ENCODE data around the gene COQ8B. TPM values are rescaled to one million over a fixed set of nuclear protein-coding genes. Genes with fewer than 3 reads are reported as not detected.

COQ8B gene
- total and polyA plus RNA-seq, 7 donors, result 24.7 to 59.3 (median 35.9) TPM

GRCh38 chr19:40685016-40685526 is 31.6 kb downstream of the COQ8B start:
- 81 to 91% methylated on average over 3 of the region's 3 CpGs for WGBS, 2 donors
- Histone ChIP-seq H3K4me3 (no peak overlapping the region), H3K27me3 (no peaks in the 10 kb centered on the region), H3K9me3 (no peaks in the 10 kb centered on the region), H3K4me1 (peaks cover 0 to 28% (median 23%) of the 10 kb centered on the region in 4 donors), H3K27ac (no peak overlapping the region), H3K36me3 (peaks cover 6 to 71% (median 31%) of the 10 kb centered on the region in 4 donors)
- DNase-seq, result no peak
- intact Hi-C loops (cut with DNase I), result no loop called here
- no peak for TF ChIP-seq POLR2A (IDR thresholded peaks at IDR 0.05)
- TF ChIP-seq EP300 (IDR thresholded peaks at IDR 0.05), result no peak
- TF ChIP-seq POLR2AphosphoS5 (IDR thresholded peaks at IDR 0.05), result no peak
- TF ChIP-seq CTCF (IDR thresholded peaks at IDR 0.05), result no peak

GRCh38 chr19:40684280-40684679 is 32.4 kb downstream of the COQ8B start:
- H3K27ac ChIP-seq, result no peak overlapping the region
- H3K36me3 ChIP-seq, result peaks cover 6 to 79% (median 37%) of the 10 kb centered on the region in 4 donors
- 95 to 96% methylated on average over 32 of the region's 32 CpGs for WGBS, 2 donors

GRCh38 chr19:40683437-40683836 is 33.2 kb downstream of the COQ8B start:
- Histone ChIP-seq H3K27ac (no peak overlapping the region), H3K27me3 (no peaks in the 10 kb centered on the region), H3K9me3 (no peaks in the 10 kb centered on the region), H3K36me3 (peaks cover 6 to 87% (median 45%) of the 10 kb centered on the region in 4 donors), H3K4me3 (no peak overlapping the region), H3K4me1 (peaks cover 0 to 12% (median 8%) of the 10 kb centered on the region in 4 donors)
- no peak for DNase-seq
- WGBS, 2 donors, result 91 to 94% methylated on average over 9 of the region's 9 CpGs
- intact Hi-C loops (cut with DNase I), result no loop called here
- TF ChIP-seq POLR2AphosphoS5 (IDR thresholded peaks at IDR 0.05), result no peak
- no peak for TF ChIP-seq EP300 (IDR thresholded peaks at IDR 0.05)
- no peak for TF ChIP-seq POLR2A (IDR thresholded peaks at IDR 0.05)
- TF ChIP-seq CTCF (IDR thresholded peaks at IDR 0.05), result no peak

More at GRCh38 chr19:40684280-40684679, 32.4 kb downstream of the COQ8B start:
- H3K4me3 ChIP-seq, result no peak overlapping the region
- no peaks in the 10 kb centered on the region for H3K9me3 ChIP-seq
- intact Hi-C loops (cut with DNase I), result no loop called here
- peaks cover 0 to 20% (median 15%) of the 10 kb centered on the region in 4 donors for H3K4me1 ChIP-seq
- TF ChIP-seq POLR2AphosphoS5 (IDR thresholded peaks at IDR 0.05), result no peak
- no peak for TF ChIP-seq EP300 (IDR thresholded peaks at IDR 0.05)
- TF ChIP-seq POLR2A (IDR thresholded peaks at IDR 0.05), result no peak
- no peak for TF ChIP-seq CTCF (IDR thresholded peaks at IDR 0.05)
- H3K27me3 ChIP-seq, result no peaks in the 10 kb centered on the region
- no peak for DNase-seq

GRCh38 chr19:40682431-40682964 is 34.2 kb downstream of the COQ8B start:
- no peak for TF ChIP-seq POLR2A (IDR thresholded peaks at IDR 0.05)
- TF ChIP-seq POLR2AphosphoS5 (IDR thresholded peaks at IDR 0.05), result no peak
- TF ChIP-seq CTCF (IDR thresholded peaks at IDR 0.05), result no peak
- TF ChIP-seq EP300 (IDR thresholded peaks at IDR 0.05), result no peak
- intact Hi-C loops (cut with DNase I), result no loop called here
- no peaks in the 10 kb centered on the region for H3K27me3 ChIP-seq
- peaks cover 12 to 97% (median 54%) of the 10 kb centered on the region in 4 donors for H3K36me3 ChIP-seq
- H3K4me3 ChIP-seq, result no peak overlapping the region
- no peaks in the 10 kb centered on the region for H3K9me3 ChIP-seq
- peaks cover 0 to 3% (median 0%) of the 10 kb centered on the region in 4 donors for H3K4me1 ChIP-seq
- H3K27ac ChIP-seq, result no peak overlapping the region
- WGBS, 2 donors, result 92 to 95% methylated on average over 18 of the region's 18 CpGs
- DNase-seq, result no peak

All from sigmoid colon (tissue), 7 donors.